CD4-positive, CD25-positive, alpha-beta regulatory T cell (primary cell): ENCODE results near the gene CACNA1S. TPM values are rescaled to one million over a fixed set of nuclear protein-coding genes. Genes with fewer than 3 reads are reported as not detected.

Experiments used
- ATAC-seq, 2 donors: fragments of 150-1000 bp; cut with Tn5 transposase; one replicate each; pipeline ENCODE4 v1.10.0; 2021; ENCODE audit warnings: low read depth in 2 of 2, moderate number of reproducible peaks in 2 of 2, moderate library complexity in 1 of 2
- DNase-seq, 3 donors: peaks; one replicate each; pipeline versions ENCODE4 v3.0.0 to v3.0.0-alpha.2; 2012 to 2022; ENCODE audit warnings: mixed read lengths in 1 of 3
- H3K27ac ChIP-seq: one replicate; pipeline ENCODE4 v1.7.0; 2013; ENCODE audit warnings: mild to moderate bottlenecking, low read length; ENCODE audit not compliant: insufficient read depth, poor library complexity, severe bottlenecking
- H3K27me3 ChIP-seq: one replicate; pipeline ENCODE4 v1.7.0; 2013; ENCODE audit warnings: low read length; ENCODE audit not compliant: control insufficient read depth, insufficient read depth
- H3K36me3 ChIP-seq: one replicate; pipeline ENCODE4 v1.7.0; 2013; ENCODE audit warnings: mild to moderate bottlenecking, low read length, moderate library complexity; ENCODE audit not compliant: control insufficient read depth, insufficient read depth
- H3K4me1 ChIP-seq: 2 replicates; pipeline ENCODE4 v1.7.0; 2013; ENCODE audit warnings: mild to moderate bottlenecking, low read length; ENCODE audit not compliant: insufficient read depth, control insufficient read depth, poor library complexity, severe bottlenecking
- H3K4me3 ChIP-seq: one replicate; pipeline ENCODE4 v1.7.0; 2013; ENCODE audit warnings: low read depth, mild to moderate bottlenecking, low read length, moderate library complexity
- H3K9me3 ChIP-seq, 2 experiments: 1 replicate in 1 of 2; 2 replicates in 1 of 2; pipeline ENCODE4 v1.7.0; 2013; ENCODE audit warnings: low read length in 2 of 2, mild to moderate bottlenecking in 1 of 2, moderate library complexity in 1 of 2; ENCODE audit not compliant: control insufficient read depth in 2 of 2
- H3K27ac Mint-ChIP-seq, 3 donors: one replicate each; pipeline ENCODE4 v1.8.0; 2020 to 2022; ENCODE audit warnings: mild to moderate bottlenecking in 3 of 3, mixed read lengths in 3 of 3, moderate library complexity in 2 of 3
- H3K27me3 Mint-ChIP-seq: one replicate; pipeline ENCODE4 v1.8.0; 2022; ENCODE audit warnings: mild to moderate bottlenecking, mixed read lengths
- H3K36me3 Mint-ChIP-seq: one replicate; pipeline ENCODE4 v1.8.0; 2020; ENCODE audit warnings: mixed read lengths
- H3K4me1 Mint-ChIP-seq, 4 donors: one replicate each; pipeline ENCODE4 v1.8.0; 2020 to 2022; ENCODE audit warnings: mixed read lengths in 4 of 4, mild to moderate bottlenecking in 1 of 4
- H3K4me3 Mint-ChIP-seq, 4 donors: one replicate each; pipeline ENCODE4 v1.8.0; 2020 to 2022; ENCODE audit warnings: mild to moderate bottlenecking in 4 of 4, mixed read lengths in 4 of 4, moderate library complexity in 3 of 4
- H3K9me3 Mint-ChIP-seq, 7 donors: one replicate each; pipeline ENCODE4 v1.8.0; 2020 to 2022; ENCODE audit warnings: mixed read lengths in 7 of 7, mild to moderate bottlenecking in 3 of 7, moderate library complexity in 2 of 7
- polyA plus RNA-seq, 4 donors: library from polyadenylated mRNA; unstranded; fragments of 300-500 nt; fragmentation: Illumina TruSeq; gene quantifications; one replicate each; pipeline ENCODE4 v1.2.3, GENCODE V29; 2021
- total RNA-seq: library from RNA; stranded (reverse); gene quantifications from one replicate; pipeline ENCODE4 v1.2.3, GENCODE V29; 2022

The CACNA1S gene
- total and polyA plus RNA-seq, 5 donors from 2014 or later = not detected

- Mint-ChIP-seq H3K4me1 (peaks cover 0 to 26% (median 7%) of the 10 kb centered on the region in 4 donors), H3K9me3 (peaks cover 0 to 2% (median 0%) of the 10 kb centered on the region in 7 donors), H3K27ac (peak overlapping the region in 1 of 3 donors; percentile 81), H3K36me3 (no peaks in the 10 kb centered on the region), H3K27me3 (peaks cover 40% of the 10 kb centered on the region), H3K4me3 (peak overlapping the region in 3 of 4 donors; percentile 68 to 89 (median 84))
- Histone ChIP-seq H3K36me3 (no peaks in the 10 kb centered on the region), H3K9me3 (no peaks in the 10 kb centered on the region), H3K4me3 (no peak overlapping the region), H3K4me1 (peaks cover 19% of the 10 kb centered on the region), H3K27ac (no peak overlapping the region), H3K27me3 (peaks cover 5% of the 10 kb centered on the region)
- no peak for DNase-seq
- ATAC-seq = no peak
Observed at GRCh38 chr1:201112926-201113325, 700 bp upstream of the CACNA1S start.

- Histone ChIP-seq H3K27me3 (peaks cover 5% of the 10 kb centered on the region), H3K9me3 (no peaks in the 10 kb centered on the region), H3K27ac (no peak overlapping the region), H3K4me3 (no peak overlapping the region), H3K36me3 (no peaks in the 10 kb centered on the region), H3K4me1 (peaks cover 19% of the 10 kb centered on the region)
- Mint-ChIP-seq H3K27ac (no peak overlapping the region), H3K27me3 (peaks cover 31% of the 10 kb centered on the region), H3K9me3 (peaks cover 0 to 2% (median 0%) of the 10 kb centered on the region in 7 donors), H3K4me1 (peaks cover 0 to 24% (median 6%) of the 10 kb centered on the region in 4 donors), H3K36me3 (no peaks in the 10 kb centered on the region), H3K4me3 (no peak overlapping the region)
- ATAC-seq = no peak
- no peak for DNase-seq
Observed at GRCh38 chr1:201111672-201112071, 554 bp downstream of the CACNA1S start.

GRCh38 chr1:201111156-201111555 is 1.1 kb downstream of the CACNA1S start:
- Mint-ChIP-seq H3K4me1 (peaks cover 0 to 19% (median 4%) of the 10 kb centered on the region in 4 donors), H3K36me3 (no peaks in the 10 kb centered on the region), H3K9me3 (peaks cover 0 to 2% (median 0%) of the 10 kb centered on the region in 7 donors), H3K4me3 (no peak overlapping the region), H3K27ac (peak overlapping the region in 1 of 3 donors; percentile 5), H3K27me3 (peaks cover 27% of the 10 kb centered on the region)
- ATAC-seq = no peak
- no peak for DNase-seq
- Histone ChIP-seq H3K4me3 (no peak overlapping the region), H3K36me3 (no peaks in the 10 kb centered on the region), H3K27me3 (peaks cover 1% of the 10 kb centered on the region), H3K4me1 (peaks cover 19% of the 10 kb centered on the region), H3K27ac (no peak overlapping the region), H3K9me3 (no peaks in the 10 kb centered on the region)

- Histone ChIP-seq H3K27me3 (no peaks in the 10 kb centered on the region), H3K4me1 (peaks cover 16% of the 10 kb centered on the region), H3K4me3 (no peak overlapping the region), H3K27ac (no peak overlapping the region), H3K9me3 (no peaks in the 10 kb centered on the region), H3K36me3 (no peaks in the 10 kb centered on the region)
- Mint-ChIP-seq H3K27me3 (peaks cover 28% of the 10 kb centered on the region), H3K4me3 (no peak overlapping the region), H3K36me3 (no peaks in the 10 kb centered on the region), H3K4me1 (peaks cover 0 to 14% (median 3%) of the 10 kb centered on the region in 4 donors), H3K9me3 (peaks cover 0 to 2% (median 0%) of the 10 kb centered on the region in 7 donors), H3K27ac (peak overlapping the region in 1 of 3 donors; percentile 38)
- ATAC-seq = no peak
- no peak for DNase-seq
Observed at GRCh38 chr1:201110616-201111015, 1.6 kb downstream of the CACNA1S start.

GRCh38 chr1:201110138-201110537 is 2.1 kb downstream of the CACNA1S start:
- no peak overlapping the region for H3K4me3 Mint-ChIP-seq
- peak overlapping the region in 1 of 3 donors; percentile 90 for H3K27ac Mint-ChIP-seq
- H3K9me3 Mint-ChIP-seq = peaks cover 0 to 2% (median 0%) of the 10 kb centered on the region in 7 donors
- Histone ChIP-seq H3K4me1 (peaks cover 12% of the 10 kb centered on the region), H3K4me3 (no peak overlapping the region), H3K36me3 (no peaks in the 10 kb centered on the region), H3K9me3 (no peaks in the 10 kb centered on the region), H3K27me3 (no peaks in the 10 kb centered on the region), H3K27ac (no peak overlapping the region)
- DNase-seq (no peak), ATAC-seq (no peak)
- peaks cover 32% of the 10 kb centered on the region for H3K27me3 Mint-ChIP-seq
- no peaks in the 10 kb centered on the region for H3K36me3 Mint-ChIP-seq
- H3K4me1 Mint-ChIP-seq = peaks cover 0 to 13% (median 3%) of the 10 kb centered on the region in 4 donors

GRCh38 chr1:201109651-201110050 is 2.6 kb downstream of the CACNA1S start:
- peaks cover 0 to 11% (median 3%) of the 10 kb centered on the region in 4 donors for H3K4me1 Mint-ChIP-seq
- no peak overlapping the region for H3K27ac Mint-ChIP-seq
- H3K4me3 Mint-ChIP-seq = no peak overlapping the region
- H3K9me3 Mint-ChIP-seq = peaks cover 0 to 2% (median 0%) of the 10 kb centered on the region in 7 donors
- no peak overlapping the region for H3K4me3 ChIP-seq
- H3K36me3 ChIP-seq = no peaks in the 10 kb centered on the region
- no peaks in the 10 kb centered on the region for H3K9me3 ChIP-seq
- no peaks in the 10 kb centered on the region for H3K36me3 Mint-ChIP-seq
- peaks cover 7% of the 10 kb centered on the region for H3K4me1 ChIP-seq
- H3K27me3 Mint-ChIP-seq = peaks cover 33% of the 10 kb centered on the region
- H3K27me3 ChIP-seq = no peaks in the 10 kb centered on the region
- ATAC-seq (no peak), DNase-seq (no peak)
- H3K27ac ChIP-seq = no peak overlapping the region

- Mint-ChIP-seq H3K4me1 (peaks cover 0 to 6% (median 3%) of the 10 kb centered on the region in 4 donors), H3K27ac (no peak overlapping the region), H3K9me3 (peaks cover 0 to 2% (median 0%) of the 10 kb centered on the region in 7 donors), H3K4me3 (no peak overlapping the region), H3K36me3 (no peaks in the 10 kb centered on the region), H3K27me3 (peaks cover 23% of the 10 kb centered on the region)
- H3K27ac ChIP-seq = no peak overlapping the region
- H3K4me3 ChIP-seq = no peak overlapping the region
- no peaks in the 10 kb centered on the region for H3K9me3 ChIP-seq
- H3K4me1 ChIP-seq = peaks cover under 1% of the 10 kb centered on the region
- no peaks in the 10 kb centered on the region for H3K36me3 ChIP-seq
- DNase-seq (no peak), ATAC-seq (no peak)
- H3K27me3 ChIP-seq = no peaks in the 10 kb centered on the region
Observed at GRCh38 chr1:201108614-201109013, 3.6 kb downstream of the CACNA1S start.

GRCh38 chr1:201105688-201106087 is 6.5 kb downstream of the CACNA1S start:
- peaks cover 0 to 2% (median 0%) of the 10 kb centered on the region in 7 donors for H3K9me3 Mint-ChIP-seq
- H3K27ac Mint-ChIP-seq = peak overlapping the region in 1 of 3 donors; percentile 71
- H3K36me3 Mint-ChIP-seq = no peaks in the 10 kb centered on the region
- H3K36me3 ChIP-seq = no peaks in the 10 kb centered on the region
- no peak overlapping the region for H3K4me3 Mint-ChIP-seq
- no peaks in the 10 kb centered on the region for H3K9me3 ChIP-seq
- no peaks in the 10 kb centered on the region for H3K27me3 ChIP-seq
- no peaks in the 10 kb centered on the region for H3K4me1 ChIP-seq
- peaks cover 0 to 4% (median 0%) of the 10 kb centered on the region in 4 donors for H3K4me1 Mint-ChIP-seq
- ATAC-seq = no peak
- peaks cover 13% of the 10 kb centered on the region for H3K27me3 Mint-ChIP-seq
- H3K4me3 ChIP-seq = no peak overlapping the region
- no peak overlapping the region for H3K27ac ChIP-seq
- no peak for DNase-seq
